ENCODE data around the gene TCERG1L.
"Not testable (repeated sequence)": the region's sequence is repeated elsewhere in the genome, so short reads cannot be mapped to it uniquely, and the experiment has no call there.

Gene TCERG1L

DNA sequence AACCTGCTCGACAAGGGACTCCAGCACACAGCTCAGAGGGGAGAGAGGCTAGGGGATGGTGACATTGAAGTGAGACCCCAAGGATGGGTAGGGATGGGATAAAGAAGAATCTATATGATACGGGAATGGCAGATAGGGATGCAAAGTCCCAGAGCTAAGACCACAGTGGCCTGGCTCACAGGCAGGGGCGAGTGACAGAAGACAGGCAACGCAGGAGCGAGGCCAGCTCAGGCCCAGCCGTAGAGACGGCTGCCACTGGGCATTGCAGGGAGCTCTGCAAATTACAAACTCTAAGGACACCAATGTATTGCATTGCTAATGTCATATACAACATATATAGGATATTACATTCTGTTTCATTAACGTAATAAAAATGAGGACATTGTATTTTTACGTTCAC lies 131.4 kb downstream of the TCERG1L start:
- DNase-seq = no peak

DNA sequence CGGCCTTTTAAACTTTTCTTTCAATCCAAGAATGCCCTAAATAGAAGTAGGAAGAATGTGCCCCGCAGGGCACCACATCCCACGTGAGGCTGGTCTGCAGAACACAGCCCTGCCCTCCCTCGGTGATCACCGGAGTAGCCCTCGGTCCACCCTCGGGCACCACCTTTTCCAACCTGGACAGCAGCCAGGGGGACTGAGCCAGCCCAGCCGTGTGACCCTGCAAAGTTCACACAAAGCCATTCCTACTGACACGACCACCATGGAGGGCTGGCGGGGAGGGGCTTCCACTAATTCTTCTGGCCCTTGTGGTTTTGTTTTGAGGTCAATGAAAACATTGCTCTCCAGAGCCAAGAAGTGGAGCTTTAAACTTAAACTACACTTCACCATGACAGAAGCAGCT lies 132.2 kb downstream of the TCERG1L start:
- no peak for DNase-seq

DNA sequence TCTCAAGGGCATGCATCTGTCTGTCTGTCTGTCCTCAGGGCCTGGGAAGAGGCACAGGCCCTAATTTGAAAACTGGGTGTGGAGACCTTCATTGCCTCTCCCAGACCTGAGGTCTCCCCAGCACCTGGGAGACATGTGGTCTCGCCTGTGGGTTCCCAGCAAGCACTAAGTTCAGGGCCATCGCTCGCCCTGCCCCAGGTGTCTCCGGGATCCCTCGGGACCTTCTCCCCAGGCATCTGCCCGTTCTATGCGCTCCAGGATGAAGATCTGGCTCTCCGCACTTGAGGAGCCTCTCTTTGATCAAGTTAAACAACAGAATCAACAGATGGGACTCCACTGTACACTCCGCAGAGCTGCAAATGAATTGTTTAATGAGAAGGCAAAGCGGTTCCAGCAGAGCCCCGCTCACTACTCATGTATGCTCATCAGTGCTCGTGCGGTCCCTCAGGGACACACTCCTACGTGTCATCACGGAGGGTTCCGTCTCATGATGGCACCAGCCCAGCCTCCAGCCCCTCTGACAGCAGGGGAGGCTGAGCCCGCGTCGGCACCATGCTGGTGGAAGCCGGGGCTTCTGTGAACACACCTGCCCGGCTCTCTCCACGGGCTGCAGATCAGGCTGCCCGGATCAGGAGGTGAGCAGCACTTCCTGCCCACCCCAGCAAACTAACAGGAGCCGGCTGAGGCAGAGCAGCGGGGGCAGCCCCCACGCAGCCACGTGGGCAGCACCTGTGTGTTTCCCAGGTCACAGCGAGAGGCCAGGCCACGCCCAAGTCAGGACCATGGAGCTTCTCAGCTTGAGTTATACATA lies 132.8 kb downstream of the TCERG1L start:
- no peak for DNase-seq

DNA sequence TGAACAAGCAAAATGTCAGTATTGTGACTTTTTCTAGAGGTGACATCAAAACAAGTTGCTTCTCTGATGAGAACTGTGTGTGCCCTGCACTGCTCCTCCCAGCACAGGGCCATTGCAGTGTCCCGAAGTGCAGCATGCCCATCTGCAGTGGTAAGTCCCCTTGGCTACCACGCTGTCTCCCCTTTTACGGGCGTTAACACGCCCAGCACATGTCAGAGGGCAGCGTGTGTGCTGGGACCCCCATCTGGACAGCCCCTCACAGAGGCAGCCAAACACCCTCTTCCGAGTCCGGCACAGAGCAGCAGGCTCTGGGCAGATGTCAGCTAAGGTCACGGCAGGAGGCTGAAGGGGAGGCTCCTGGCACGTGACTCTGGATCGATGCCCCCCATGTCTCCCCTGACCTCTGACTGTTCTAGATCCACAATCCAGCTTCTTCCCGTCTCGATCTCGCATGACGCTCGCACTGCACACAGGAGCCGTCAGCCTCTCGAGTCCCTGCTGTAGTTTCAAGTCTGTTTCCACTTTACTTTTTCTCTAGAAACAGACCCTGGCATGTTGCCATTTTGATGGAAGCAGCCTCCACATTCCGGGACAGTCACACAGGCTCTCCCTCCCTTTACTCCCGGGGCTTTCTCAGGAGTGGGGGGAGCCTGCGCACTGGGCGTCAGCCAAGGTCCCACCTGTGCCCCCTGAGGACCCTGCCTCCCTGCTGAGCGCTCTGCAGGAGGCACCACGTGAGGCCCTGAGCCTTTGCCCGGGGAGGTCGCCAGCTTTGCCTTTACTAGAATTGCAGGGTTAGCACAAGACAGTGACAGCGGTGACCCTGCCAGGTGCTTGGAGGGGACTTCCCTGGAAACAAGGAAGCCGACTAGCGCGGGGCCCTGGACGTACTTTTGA lies 133.8 kb downstream of the TCERG1L start:
- DNase-seq = no peak

DNA sequence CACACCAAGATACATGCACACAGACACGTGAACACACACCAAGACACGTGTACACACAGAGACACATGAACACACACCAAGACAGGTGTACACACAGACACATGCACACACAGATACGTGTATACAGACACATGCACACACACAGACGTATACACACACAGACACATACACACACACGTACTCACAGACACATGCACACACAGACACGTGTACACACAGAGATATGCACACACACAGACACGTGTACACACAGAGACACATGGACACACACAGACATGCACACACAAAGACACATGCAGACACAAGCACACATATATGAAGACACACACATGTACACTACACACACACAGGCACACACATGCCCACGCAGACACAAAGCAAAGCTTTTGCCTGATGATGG lies 134.6 kb downstream of the TCERG1L start:
- DNase-seq = no peak

DNA sequence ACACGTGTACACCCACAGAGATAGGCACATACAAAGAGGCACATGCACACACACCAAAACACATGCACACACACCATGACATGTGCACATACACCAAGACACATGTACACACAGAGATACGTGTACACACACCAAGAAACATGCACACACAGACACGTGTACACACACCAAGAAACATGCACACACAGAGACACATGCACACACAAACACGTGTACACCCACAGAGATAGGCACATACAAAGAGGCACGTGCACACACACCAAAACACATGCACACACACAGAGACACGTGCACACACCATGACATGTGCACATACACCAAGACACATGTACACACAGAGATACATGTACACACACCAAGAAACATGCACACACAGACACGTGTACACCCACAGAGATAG lies 135.2 kb downstream of the TCERG1L start:
- DNase-seq = not testable (repeated sequence)

DNA sequence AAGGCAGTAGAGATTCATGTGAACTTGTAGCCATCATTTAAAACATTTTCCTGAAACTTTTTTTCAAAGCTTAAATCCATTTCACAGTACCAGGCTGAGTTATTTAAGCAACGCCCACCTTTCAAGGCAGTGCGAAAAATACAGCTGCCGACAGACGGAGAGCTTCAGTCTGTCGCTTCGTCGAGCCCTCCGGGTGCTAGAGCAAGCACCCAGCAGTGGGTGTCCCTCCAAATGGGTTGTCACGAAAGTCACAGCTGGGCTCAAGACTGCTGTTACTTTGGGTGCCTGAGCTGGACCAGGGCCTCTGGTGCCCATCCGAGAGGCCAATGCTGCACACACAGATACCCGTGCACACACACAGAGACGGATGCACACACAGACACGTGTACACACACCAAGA lies 135.6 kb downstream of the TCERG1L start:
- no peak for DNase-seq

DNA sequence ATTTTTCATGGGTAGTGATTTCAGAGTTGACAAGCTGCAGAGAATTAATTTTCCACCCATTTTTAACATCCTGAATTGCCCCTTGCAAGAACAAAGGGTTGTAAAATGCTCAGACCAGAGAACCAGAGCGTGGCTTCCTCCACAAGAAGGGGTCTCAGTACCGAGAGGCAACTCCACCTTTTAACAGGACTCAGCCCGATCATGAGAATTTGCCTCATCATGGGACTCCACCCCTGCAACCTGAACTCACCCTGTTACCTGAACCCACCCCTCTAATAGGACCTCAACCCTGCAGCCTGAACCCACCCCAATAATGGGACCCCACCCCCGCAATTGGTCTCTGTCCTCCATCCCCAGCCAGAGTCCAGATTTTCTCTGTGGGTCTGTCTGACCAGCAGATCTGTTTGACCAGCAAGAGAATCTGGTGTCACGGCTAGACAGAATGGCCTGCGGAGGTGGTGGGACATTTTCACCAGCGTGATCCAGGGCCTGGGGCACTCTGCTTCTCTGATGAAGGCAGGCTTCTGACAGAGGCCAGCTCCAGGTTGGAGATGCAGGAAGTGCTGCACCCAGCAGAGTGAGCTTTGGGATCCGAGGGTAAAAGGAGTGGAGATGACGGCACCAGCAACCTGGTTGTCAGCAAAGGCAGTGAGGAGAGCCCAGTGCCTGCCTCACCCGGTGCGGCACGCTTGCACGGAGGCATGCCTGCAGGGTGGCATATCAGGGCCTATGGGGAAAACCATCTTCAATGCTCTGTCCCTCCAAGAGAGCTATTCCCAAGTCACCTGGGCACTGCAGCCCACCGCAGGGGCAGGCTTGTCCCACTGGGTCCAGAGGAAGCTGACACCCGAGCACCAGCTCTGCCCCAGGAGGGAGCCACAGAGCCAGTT lies 136.6 kb downstream of the TCERG1L start:
- no peak for DNase-seq

DNA sequence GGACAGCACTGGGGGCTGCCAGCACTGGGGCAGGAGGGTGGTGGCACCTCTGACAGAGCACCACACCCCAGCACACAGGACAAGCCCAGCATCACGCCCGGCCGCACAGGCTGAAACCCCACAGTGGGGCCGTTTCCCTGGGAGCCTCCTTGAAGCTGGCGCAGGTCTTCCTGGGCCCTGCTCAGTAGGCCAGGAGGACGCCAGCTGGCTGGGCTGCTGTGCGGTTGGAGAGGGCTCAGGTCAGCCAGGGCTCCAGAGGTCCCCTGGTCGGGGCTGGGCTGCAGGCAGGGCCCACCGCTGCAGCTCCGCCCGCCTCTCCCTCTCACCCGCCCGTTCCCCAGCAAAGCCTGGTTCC lies 137.3 kb downstream of the TCERG1L start:
- no peak for DNase-seq

DNA sequence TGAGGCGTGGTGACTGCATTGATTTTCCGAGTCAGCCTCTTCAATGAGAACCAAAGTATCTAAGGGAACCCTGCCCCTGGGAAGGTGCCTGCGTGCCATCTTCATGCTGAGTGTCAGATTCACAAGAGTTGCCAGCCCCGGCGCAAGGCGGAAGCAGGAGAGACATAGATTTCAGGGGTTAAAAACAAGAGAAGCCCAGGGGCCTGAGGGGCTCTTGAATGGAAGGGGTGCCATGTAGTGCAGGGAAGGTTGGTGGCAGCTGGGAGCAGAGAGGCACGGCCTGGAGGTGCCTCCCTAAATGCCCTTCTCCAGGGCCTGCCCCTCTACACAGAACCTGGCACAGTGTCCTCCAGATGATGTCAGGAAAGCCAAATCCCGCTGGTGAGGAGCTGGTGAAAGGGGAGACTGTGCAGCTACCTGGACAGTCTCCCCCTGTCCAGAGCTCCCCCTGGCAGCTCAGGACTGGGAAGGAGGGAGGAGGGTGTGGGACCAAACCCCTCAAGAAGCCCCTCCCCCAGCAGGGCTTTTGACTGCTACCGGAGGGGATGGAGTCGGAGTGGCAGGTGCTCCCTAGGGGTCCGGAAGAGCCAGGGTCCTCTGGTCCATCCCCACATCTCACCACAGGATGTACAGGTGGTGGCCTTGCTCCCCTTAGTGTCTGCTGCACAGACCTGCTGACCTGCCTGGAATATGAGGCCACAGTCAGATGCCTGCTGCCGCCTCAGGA lies 137.9 kb downstream of the TCERG1L start:
- no peak for DNase-seq

DNA sequence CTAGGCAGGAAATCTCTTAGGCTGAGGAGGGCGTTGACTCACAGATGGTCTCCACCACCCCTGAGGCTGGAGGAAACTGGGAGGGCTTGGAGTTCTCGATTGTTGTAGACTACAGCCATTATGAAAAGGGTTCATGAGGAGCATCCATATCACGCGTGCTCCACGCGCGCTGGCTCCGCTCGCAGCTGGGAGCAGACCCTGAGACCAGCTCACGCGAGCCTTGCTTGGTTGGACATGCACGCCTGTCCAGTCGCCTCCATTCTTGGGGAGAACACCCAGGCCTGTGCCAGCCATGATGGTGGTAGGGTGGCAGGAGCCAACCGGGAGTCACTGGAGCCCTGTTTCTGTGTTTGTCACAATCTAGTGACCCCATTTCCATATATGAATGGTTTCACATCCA lies 139.1 kb downstream of the TCERG1L start:
- DNase-seq = no peak

DNA sequence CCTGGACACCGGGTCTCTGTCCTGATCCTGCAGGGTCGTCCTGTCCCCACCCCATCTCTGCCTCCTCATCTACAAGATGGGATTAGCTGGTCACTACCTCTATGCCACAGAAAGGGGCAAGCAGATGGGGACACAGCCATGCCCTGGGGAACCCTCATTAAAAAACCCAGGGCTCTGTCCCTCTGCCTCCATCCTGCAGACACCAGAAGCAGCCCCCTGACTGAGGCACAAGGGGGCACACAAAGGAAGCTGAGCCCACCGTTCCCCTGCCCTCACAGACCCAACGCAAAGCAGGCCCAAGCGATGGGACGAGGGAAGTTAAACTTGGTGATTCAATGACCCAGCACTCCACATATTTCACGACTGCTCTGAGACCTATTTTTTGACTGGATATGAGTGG lies 142.4 kb downstream of the TCERG1L start:
- DNase-seq = no peak

DNA sequence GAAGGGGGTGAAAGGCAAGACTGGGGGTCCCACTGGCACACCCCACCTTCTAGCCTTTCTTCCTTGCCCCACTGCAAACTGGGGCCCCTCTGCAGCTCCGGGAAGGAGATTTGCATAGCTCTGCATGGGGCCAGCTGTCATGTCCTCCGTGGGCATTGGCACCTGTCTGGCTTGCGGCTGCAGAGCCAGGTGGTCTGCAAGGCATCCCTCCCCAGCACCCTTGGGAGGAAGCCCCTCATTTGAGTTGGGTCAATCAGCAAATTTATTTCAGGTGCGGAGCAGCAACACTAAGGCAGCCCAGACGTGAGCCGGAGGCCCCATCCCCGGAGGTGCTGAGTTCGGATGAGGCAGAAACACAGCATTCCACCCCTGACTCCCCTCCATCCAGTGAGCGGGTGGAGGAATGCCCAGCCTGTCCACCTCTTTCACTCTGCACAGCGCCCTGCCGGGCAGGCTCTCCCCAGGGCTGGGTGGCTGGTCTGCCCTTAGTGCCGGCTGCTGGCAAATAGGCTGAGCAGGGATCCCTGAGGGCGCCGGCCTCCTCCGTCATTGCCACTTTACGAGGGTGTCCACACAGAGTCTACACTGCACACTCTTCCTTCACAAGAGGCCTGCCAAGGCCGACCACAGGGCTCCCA lies 143.2 kb downstream of the TCERG1L start:
- no peak for DNase-seq

DNA sequence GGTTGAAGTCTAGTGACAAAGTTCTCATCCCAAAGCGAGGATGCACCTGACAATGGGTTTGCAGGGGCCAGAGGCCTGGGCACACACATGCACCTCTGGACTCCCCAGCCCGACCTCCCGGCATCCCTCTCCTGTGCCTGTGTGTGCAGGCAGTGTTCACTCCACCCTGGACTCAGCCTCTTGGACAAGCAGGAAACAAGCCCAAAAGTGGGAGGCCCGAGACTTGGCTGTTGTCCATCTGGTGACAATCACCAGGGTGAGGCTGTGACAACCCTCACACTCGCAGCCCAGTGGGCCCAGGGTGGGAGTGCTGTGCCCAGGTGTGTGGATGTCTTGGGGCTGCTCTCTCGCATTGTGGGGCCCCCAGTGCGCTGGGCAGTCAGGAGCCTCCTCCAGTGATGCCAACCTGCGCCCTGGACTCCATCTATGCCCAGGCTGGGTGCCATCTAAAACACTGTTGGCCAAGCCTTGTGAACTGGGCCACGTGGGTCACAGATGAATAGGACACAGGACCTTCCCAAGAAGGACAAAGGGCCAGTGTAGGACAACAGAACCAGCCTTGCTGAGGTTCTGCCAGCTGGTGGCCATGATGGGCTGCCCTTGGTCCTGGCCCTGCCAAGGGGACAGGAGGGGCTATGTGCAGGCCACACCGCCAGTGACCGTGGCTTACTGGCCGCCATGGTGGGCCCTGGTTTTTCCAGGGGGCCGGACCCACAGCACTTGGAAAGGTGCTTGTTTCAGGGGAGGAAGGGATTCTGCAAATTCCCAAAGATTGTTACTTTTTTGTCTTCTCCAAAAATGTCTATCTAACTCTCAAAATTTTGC lies 144.3 kb downstream of the TCERG1L start:
- DNase-seq = no peak

DNA sequence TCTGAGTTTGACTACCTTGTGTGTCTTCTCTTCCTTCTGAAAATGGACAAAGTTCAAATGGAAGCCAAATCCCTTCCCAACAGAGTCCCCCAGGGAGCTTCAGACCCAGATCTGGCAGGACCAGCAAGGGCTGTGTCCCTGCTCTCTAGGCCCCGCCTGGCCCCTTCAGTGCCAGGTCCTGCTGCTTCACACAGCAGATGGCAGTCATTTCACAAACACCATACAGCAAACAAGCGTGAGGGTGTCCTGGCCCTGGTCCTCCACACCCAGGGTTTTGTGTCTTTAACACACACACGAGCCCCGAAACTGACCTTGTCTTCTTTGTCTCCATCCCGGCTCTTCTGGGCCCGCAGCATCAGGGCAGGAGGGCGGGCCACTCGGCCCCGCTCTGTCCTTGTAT lies 145.0 kb downstream of the TCERG1L start:
- no peak for DNase-seq

DNA sequence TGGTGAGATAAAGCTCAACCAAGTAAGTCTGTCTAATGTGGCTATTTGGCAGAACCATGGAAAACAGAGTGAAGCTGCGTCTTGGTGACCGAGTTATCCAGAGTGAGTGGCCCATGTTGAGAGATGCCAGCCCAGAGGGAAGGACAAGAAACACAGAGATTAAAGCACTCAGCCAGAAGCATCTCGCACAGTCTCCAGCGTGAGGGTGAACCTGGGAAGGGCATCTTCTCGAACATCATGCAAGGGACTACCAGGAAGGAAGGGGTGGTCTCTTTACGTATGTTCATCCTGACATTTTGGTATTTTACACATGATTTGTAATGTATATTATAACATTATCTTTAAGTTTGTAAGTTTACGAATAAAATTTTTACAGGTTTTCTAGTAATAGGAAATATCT lies 146.4 kb downstream of the TCERG1L start:
- DNase-seq = no peak

DNA sequence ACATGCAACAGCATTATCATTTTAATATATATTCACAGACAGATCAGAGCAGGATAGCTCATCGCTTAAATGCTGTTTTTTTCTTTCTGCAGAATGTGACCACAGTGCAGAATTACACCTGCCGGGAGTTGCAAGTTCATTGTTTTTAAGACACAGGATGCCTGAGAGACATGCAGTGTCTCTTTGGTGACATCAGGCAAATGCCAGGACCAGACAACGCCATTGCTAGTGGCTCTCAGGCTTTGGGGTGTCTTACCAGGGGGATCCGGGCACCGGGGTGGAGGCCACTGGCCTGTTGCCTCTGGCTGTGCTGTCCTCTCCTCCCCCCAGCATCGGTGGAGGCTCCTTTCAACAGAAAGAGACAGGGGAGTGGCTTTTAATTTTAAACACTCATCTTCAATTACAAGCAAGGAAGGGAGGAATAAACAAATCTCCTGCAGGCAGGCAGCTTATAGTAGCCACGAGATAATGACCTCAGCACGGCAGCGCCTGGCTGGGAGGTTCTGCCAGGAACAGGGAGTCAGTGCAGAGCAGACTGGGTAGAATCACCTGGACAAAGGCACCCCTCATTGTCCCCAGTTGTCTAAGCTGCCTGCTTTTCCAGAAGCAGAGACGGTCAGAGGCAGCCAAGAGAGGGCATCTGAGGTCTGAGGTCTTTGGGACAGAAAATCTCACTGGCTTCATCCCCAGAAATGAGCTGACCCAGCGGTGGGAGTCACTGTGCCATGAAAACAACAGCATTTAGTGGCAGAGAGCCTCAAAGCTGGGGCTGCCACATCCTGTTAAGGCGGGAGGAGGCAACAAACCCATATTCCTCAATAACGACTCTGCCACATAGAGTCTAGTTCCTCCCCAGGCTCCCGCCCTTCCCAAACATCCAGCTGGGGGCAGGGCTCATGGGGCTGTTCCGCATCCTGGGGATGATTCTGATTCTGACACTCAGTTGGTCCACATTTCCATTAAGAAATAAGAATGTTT lies 148.4 kb downstream of the TCERG1L start:
- DNase-seq = no peak

DNA sequence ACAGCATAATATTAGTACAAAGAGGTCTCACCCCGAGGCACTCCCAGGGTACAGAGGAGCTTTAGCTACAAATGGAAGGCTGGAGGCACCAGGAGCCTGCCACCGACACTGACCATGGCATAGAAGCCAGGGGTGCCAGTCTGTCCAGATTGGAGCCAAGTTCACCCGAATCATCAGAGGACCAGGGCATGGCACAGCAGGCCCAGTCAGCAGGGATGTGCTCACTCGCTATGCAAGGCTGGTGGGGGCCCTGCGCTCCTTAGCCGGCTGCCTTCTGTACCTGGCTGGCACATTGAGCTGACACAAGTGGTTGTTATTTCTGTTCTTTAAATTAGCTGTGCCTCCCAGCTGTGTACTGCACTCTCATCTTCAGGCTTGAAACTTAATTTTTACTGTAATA lies 149.3 kb downstream of the TCERG1L start:
- no peak for DNase-seq

DNA sequence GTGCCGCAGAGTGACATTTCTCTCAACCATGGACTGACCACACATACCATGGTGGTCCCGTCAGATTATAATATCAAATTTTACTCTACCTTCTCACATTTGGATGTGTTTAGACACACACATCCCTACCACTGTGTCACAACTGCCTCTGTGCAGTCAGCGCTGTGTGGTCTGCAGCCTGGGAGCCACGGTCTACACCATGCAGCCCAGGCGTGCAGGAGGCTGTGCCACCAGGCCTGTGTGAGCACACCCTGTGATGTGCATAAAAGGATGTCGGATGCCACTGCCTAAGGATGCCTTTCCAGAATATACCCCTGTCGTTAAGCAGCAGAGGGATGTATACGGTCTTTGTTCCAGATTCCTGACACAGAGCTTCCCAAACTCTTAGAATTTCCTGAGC lies 150.4 kb downstream of the TCERG1L start:
- DNase-seq = no peak
